ENCODE measurements around the gene NUP214. TPM values are rescaled to one million over a fixed set of nuclear protein-coding genes. Genes with fewer than 3 reads are reported as not detected.
"Not testable (repeated sequence)": the region's sequence is repeated elsewhere in the genome, so short reads cannot be mapped to it uniquely, and the experiment has no call there.

NUP214 gene
- total RNA-seq, 3 donors from 2014 or later, result 37.4 to 47.5 (median 40.0) TPM

DNA sequence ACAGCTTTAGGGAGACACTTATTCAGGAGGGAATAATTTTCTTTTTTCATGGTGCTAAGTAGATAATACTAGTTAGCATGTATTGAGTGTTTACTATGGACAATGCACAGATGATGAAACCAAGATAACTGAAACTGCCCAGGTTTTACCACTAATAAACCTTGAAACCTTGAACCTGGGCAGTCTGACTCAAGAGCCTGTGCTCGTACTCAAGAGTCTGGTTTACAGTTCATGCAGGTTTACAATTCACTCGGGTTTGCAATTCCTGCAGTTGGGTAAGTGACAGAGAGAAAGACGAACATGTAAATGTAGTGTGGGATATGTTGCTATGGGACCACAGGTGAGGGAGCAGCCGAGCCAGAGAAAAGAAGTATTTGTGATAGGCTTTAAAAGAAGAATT lies 28.2 kb downstream of the NUP214 start:
- no peaks in the 10 kb centered on the region for H3K4me1 ChIP-seq
- H3K4me3 ChIP-seq, result no peak overlapping the region
- peaks cover 10% of the 10 kb centered on the region for H3K36me3 ChIP-seq
- no peaks in the 10 kb centered on the region for H3K27me3 ChIP-seq
- no peak for DNase-seq (ENCODE audit: low spot score in 2 of 2)
- TF ChIP-seq, protein P1, sequence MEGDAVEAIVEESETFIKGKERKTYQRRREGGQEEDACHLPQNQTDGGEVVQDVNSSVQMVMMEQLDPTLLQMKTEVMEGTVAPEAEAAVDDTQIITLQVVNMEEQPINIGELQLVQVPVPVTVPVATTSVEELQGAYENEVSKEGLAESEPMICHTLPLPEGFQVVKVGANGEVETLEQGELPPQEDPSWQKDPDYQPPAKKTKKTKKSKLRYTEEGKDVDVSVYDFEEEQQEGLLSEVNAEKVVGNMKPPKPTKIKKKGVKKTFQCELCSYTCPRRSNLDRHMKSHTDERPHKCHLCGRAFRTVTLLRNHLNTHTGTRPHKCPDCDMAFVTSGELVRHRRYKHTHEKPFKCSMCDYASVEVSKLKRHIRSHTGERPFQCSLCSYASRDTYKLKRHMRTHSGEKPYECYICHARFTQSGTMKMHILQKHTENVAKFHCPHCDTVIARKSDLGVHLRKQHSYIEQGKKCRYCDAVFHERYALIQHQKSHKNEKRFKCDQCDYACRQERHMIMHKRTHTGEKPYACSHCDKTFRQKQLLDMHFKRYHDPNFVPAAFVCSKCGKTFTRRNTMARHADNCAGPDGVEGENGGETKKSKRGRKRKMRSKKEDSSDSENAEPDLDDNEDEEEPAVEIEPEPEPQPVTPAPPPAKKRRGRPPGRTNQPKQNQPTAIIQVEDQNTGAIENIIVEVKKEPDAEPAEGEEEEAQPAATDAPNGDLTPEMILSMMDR (IDR thresholded peaks at IDR 0.05), result no peak
- TF ChIP-seq POLR2AphosphoS5 (IDR thresholded peaks at IDR 0.05) (no peak), POLR2A (IDR thresholded peaks at IDR 0.05) (no peak)
- H3K9me3 ChIP-seq, result no peaks in the 10 kb centered on the region
- H3K27ac ChIP-seq, result no peak overlapping the region
- intact Hi-C loops (cut with DNase I; ENCODE audit: low total_unique reads), result no loop called here

DNA sequence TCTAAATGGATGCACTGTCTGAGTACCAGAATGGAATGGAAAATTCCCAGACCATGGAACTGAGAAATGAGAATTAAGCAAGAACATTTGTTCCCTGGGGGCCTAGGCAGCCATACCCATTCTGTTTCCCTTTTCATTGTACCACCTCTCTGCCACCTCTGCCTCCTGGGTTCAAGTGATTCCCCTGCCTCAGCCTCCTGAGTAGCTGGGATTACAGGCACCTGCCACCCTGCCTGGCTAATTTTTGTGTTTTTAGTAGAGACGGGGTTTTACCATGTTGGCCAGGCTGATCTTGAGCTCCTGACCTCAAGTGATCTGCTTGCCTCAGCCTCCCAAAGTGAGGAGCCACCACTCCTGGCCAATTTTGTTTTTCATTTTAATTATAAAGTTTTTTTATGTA lies 33.3 kb downstream of the NUP214 start:
- H3K4me1 ChIP-seq; H3K27ac ChIP-seq; H3K4me3 ChIP-seq; H3K27me3 ChIP-seq; H3K9me3 ChIP-seq; H3K36me3 ChIP-seq; DNase-seq (ENCODE audit: low spot score in 2 of 2); intact Hi-C loops (cut with DNase I; ENCODE audit: low total_unique reads): not testable (repeated sequence)

DNA sequence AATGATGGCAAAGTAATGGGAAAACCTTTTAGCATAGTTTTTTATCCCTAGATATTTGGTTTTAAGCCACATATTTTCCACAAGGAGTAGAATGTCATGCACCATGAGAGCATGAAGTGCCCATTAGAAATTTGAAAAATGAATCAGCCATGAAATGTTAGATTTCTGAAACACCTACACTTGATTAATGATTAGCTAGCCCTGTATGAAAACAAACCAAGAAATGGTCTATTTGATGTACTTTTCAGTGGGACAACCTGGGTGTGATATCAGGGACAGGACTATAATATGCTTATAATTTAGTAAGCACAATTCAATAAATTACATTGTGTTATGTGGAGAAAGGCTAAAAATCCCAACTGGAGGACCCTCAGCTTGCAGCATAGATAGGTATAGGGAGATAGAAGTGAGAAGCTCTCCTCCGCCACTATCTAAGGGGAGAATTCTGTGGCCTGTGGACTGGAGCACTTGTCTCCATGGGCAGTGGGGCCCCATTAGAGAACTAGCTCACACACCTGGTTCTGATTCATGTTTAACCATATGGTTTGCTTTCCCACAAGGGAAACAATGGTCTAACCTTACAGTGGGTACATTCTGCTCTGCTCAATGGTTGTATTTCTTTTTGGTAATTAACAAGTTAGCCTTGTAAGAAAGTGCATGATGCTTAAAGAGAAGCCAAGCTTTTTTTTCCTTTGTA lies 35.2 kb downstream of the NUP214 start:
- no peak overlapping the region for H3K4me3 ChIP-seq
- H3K9me3 ChIP-seq, result no peaks in the 10 kb centered on the region
- TF ChIP-seq POLR2A (IDR thresholded peaks at IDR 0.05) (no peak), POLR2AphosphoS5 (IDR thresholded peaks at IDR 0.05) (no peak)
- TF ChIP-seq, protein P1 (IDR thresholded peaks at IDR 0.05), result no peak
- DNase-seq (ENCODE audit: low spot score in 2 of 2), result no peak
- H3K27me3 ChIP-seq, result no peaks in the 10 kb centered on the region
- H3K27ac ChIP-seq, result no peak overlapping the region
- H3K36me3 ChIP-seq, result no peaks in the 10 kb centered on the region
- no peaks in the 10 kb centered on the region for H3K4me1 ChIP-seq
- intact Hi-C loops (cut with DNase I; ENCODE audit: low total_unique reads), result no loop called here

DNA sequence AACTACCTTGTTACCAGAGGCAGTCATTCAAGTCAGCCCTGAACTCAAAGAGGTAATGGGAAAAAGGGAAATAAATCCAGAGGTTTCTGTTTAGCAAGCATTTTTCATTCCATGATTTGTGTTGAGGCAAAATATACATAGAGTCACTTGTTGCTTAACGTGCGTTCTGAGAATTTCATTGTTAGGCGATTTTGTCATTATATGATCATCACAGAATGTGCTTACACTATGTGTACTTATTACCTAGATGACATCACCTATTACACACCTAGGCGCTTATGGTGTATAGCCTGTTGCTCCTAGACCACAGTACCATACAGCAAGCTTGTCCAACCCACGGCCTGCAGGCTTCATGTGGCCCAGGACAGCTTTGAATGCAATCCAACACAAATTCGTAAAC lies 36.2 kb downstream of the NUP214 start:
- no peak overlapping the region for H3K27ac ChIP-seq
- H3K9me3 ChIP-seq, result no peaks in the 10 kb centered on the region
- intact Hi-C loops (cut with DNase I; ENCODE audit: low total_unique reads), result no loop called here
- no peak for DNase-seq (ENCODE audit: low spot score in 2 of 2)
- no peak for TF ChIP-seq POLR2A (IDR thresholded peaks at IDR 0.05)
- H3K27me3 ChIP-seq, result no peaks in the 10 kb centered on the region
- no peaks in the 10 kb centered on the region for H3K4me1 ChIP-seq
- no peaks in the 10 kb centered on the region for H3K36me3 ChIP-seq
- H3K4me3 ChIP-seq, result no peak overlapping the region

DNA sequence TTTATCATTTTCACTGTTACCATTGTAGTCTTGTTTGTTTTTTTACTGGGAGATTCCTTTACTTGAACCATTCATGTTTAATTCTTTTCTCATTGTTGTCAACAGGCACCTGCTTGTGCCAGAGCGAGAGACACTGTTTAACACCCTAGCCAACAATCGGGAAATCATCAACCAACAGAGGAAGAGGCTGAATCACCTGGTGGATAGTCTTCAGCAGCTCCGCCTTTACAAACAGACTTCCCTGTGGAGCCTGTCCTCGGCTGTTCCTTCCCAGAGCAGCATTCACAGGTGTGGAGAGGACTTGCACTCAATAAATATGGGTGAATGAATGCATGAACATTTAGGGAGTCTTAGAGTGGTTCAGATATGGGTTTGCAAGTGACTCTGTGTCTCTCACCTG lies 37.5 kb downstream of the NUP214 start:
- Histone ChIP-seq H3K36me3 (no peaks in the 10 kb centered on the region), H3K9me3 (no peaks in the 10 kb centered on the region), H3K4me3 (no peak overlapping the region), H3K4me1 (no peaks in the 10 kb centered on the region), H3K27me3 (no peaks in the 10 kb centered on the region), H3K27ac (no peak overlapping the region)
- DNase-seq (ENCODE audit: low spot score in 2 of 2), result no peak
- no peak for TF ChIP-seq POLR2AphosphoS5 (IDR thresholded peaks at IDR 0.05)
- TF ChIP-seq POLR2A (IDR thresholded peaks at IDR 0.05), result no peak
- TF ChIP-seq, protein P1 (IDR thresholded peaks at IDR 0.05), result no peak
- intact Hi-C loops (cut with DNase I; ENCODE audit: low total_unique reads), result no loop called here

DNA sequence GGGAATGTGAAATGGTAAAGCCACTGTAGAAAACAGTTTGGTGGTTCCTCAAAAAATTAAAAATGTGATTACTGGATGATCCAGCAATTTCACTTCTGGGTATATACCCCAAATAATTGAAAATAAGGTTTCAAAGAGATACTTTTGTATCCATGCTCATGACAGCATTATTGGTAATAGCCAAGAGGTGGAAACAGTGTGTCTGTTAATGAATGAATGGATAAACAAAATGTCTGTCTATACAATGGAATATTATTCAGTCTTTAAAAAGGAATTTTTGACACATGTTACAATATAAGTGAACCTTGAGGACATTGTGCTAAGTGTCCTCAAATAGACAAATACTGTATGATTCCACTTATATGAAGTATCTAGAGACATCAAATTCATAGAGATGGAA lies 40.1 kb downstream of the NUP214 start:
- no peaks in the 10 kb centered on the region for H3K9me3 ChIP-seq
- no peaks in the 10 kb centered on the region for H3K27me3 ChIP-seq
- no peak for DNase-seq (ENCODE audit: low spot score in 2 of 2)
- intact Hi-C loops (cut with DNase I; ENCODE audit: low total_unique reads), result no loop called here
- H3K36me3 ChIP-seq, result no peaks in the 10 kb centered on the region
- TF ChIP-seq POLR2A (IDR thresholded peaks at IDR 0.05) (no peak), POLR2AphosphoS5 (IDR thresholded peaks at IDR 0.05) (no peak)
- TF ChIP-seq, protein P1 (IDR thresholded peaks at IDR 0.05), result no peak
- H3K4me1 ChIP-seq, result no peaks in the 10 kb centered on the region
- H3K27ac ChIP-seq, result no peak overlapping the region
- no peak overlapping the region for H3K4me3 ChIP-seq

Measured in breast epithelium (tissue), 4 donors.